ENCODE measurements around the gene ATF6. TPM values are rescaled to one million over a fixed set of nuclear protein-coding genes. Genes with fewer than 3 reads are reported as not detected.

ATF6 gene
- total and polyA plus RNA-seq, 2 of the 4 experiments (the other 2 are of a cell fraction), result 12.2 to 17.6 TPM

- no peak for ATAC-seq (ENCODE audit: low read depth)
- no peak overlapping the region for H3K56ac ChIP-seq (ENCODE audit: extremely low read depth, insufficient read depth, low read length)
- no peaks in the 10 kb centered on the region for H3K79me1 ChIP-seq (ENCODE audit: low read depth in 1 of 2, low read length in 2 of 2)
- POLR2A ChIA-PET (ENCODE audit: unreplicated experiment), result no interaction called here
- dilution Hi-C loops (cut with HindIII; ENCODE audit: low sequenced_read_pairs, unreplicated experiment) (no loop called here), intact Hi-C loops (cut with micrococcal nuclease) (no loop called here), in situ Hi-C loops (cut with MboI; ENCODE audit: low sequenced_read_pairs) (no loop called here)
- H3K23ac ChIP-seq (ENCODE audit: low read depth, low read length), result no peak overlapping the region
- no peak overlapping the region for H3K14ac ChIP-seq (replicated peaks; ENCODE audit: low read depth, low read length)
- CTCF ChIA-PET, result no interaction called here
- H3K9me3 ChIP-seq (ENCODE audit: control insufficient read depth, insufficient read depth, low read length), result no peaks in the 10 kb centered on the region
- no peak overlapping the region for H2BK15ac ChIP-seq (ENCODE audit: low read depth, low read length)
- DNase-seq, result no peak
- no peak overlapping the region for H4K8ac ChIP-seq (ENCODE audit: low read depth in 2 of 2, low read length in 2 of 2)
- no peak overlapping the region for H3K27ac ChIP-seq (ENCODE audit: insufficient read depth, low read length)
- H2AFZ ChIP-seq (replicated peaks; ENCODE audit: low read length, poor library complexity), result no peak overlapping the region
- H3K18ac ChIP-seq (ENCODE audit: low read depth, low read length), result no peak overlapping the region
- no peaks in the 10 kb centered on the region for H3K36me3 ChIP-seq (ENCODE audit: control insufficient read depth, insufficient read depth, low read length)
- no TSS peak for BruUV-seq (replicated peaks)
- H3K27me3 ChIP-seq (ENCODE audit: control insufficient read depth, insufficient read depth, low read length), result no peaks in the 10 kb centered on the region
- no peak overlapping the region for H3K4me3 ChIP-seq (ENCODE audit: insufficient read depth, low read depth, low read length)
- no peak overlapping the region for H3K4ac ChIP-seq (ENCODE audit: low read depth, low read length)
- H4K91ac ChIP-seq (ENCODE audit: insufficient read depth, low read depth, low read length), result no peak overlapping the region
- no peak overlapping the region for H2BK120ac ChIP-seq (ENCODE audit: low read depth, low read length)
- H3K9me1 ChIP-seq (ENCODE audit: insufficient read depth, low read length), result peaks cover 6% of the 10 kb centered on the region; the same call in 1 of the 2 replicates
- TF ChIP-seq MXI1 (IDR thresholded peaks at IDR 0.05; ENCODE audit: borderline replicate concordance, low read depth, low read length), result no peak
- TF ChIP-seq CEBPB (IDR thresholded peaks at IDR 0.05; ENCODE audit: low read depth, low read length), result no peak
- TF ChIP-seq FOS (IDR thresholded peaks at IDR 0.05; ENCODE audit: low read depth, low read length), result no peak
- TF ChIP-seq, protein P1, sequence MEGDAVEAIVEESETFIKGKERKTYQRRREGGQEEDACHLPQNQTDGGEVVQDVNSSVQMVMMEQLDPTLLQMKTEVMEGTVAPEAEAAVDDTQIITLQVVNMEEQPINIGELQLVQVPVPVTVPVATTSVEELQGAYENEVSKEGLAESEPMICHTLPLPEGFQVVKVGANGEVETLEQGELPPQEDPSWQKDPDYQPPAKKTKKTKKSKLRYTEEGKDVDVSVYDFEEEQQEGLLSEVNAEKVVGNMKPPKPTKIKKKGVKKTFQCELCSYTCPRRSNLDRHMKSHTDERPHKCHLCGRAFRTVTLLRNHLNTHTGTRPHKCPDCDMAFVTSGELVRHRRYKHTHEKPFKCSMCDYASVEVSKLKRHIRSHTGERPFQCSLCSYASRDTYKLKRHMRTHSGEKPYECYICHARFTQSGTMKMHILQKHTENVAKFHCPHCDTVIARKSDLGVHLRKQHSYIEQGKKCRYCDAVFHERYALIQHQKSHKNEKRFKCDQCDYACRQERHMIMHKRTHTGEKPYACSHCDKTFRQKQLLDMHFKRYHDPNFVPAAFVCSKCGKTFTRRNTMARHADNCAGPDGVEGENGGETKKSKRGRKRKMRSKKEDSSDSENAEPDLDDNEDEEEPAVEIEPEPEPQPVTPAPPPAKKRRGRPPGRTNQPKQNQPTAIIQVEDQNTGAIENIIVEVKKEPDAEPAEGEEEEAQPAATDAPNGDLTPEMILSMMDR (conservative IDR thresholded peaks at IDR 0.05; ENCODE audit: low read depth, low read length), result no peak
- TF ChIP-seq MAFK (IDR thresholded peaks at IDR 0.05; ENCODE audit: low read depth, low read length), result no peak
- no peak for TF ChIP-seq MAZ (IDR thresholded peaks at IDR 0.05; ENCODE audit: borderline replicate concordance, low read depth, low read length)
- TF ChIP-seq, protein P2, sequence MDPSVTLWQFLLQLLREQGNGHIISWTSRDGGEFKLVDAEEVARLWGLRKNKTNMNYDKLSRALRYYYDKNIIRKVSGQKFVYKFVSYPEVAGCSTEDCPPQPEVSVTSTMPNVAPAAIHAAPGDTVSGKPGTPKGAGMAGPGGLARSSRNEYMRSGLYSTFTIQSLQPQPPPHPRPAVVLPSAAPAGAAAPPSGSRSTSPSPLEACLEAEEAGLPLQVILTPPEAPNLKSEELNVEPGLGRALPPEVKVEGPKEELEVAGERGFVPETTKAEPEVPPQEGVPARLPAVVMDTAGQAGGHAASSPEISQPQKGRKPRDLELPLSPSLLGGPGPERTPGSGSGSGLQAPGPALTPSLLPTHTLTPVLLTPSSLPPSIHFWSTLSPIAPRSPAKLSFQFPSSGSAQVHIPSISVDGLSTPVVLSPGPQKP (IDR thresholded peaks at IDR 0.05; ENCODE audit: borderline replicate concordance, low read depth, low read length), result no peak
- no peak for TF ChIP-seq POLR2A (IDR thresholded peaks at IDR 0.05; ENCODE audit: low read depth, low read length)
- no peak for TF ChIP-seq CHD1 (IDR thresholded peaks at IDR 0.05; ENCODE audit: low read depth, low read length)
- TF ChIP-seq RCOR1 (IDR thresholded peaks at IDR 0.05; ENCODE audit: insufficient replicate concordance, low read length), result no peak
- no peak for TF ChIP-seq RAD21 (IDR thresholded peaks at IDR 0.05; ENCODE audit: low read length)
- TF ChIP-seq, protein P3, sequence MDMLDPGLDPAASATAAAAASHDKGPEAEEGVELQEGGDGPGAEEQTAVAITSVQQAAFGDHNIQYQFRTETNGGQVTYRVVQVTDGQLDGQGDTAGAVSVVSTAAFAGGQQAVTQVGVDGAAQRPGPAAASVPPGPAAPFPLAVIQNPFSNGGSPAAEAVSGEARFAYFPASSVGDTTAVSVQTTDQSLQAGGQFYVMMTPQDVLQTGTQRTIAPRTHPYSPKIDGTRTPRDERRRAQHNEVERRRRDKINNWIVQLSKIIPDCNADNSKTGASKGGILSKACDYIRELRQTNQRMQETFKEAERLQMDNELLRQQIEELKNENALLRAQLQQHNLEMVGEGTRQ (IDR thresholded peaks at IDR 0.05; ENCODE audit: low read depth, low read length), result no peak
- no peak for TF ChIP-seq BHLHE40 (IDR thresholded peaks at IDR 0.05; ENCODE audit: low read depth, low read length)
- no peak for TF ChIP-seq RFX5 (IDR thresholded peaks at IDR 0.05; ENCODE audit: low read depth, low read length)
- no peak for TF ChIP-seq NFE2L2 (IDR thresholded peaks at IDR 0.05; ENCODE audit: low read depth, low read length)
- TF ChIP-seq SMC3 (IDR thresholded peaks at IDR 0.05; ENCODE audit: low read depth, low read length), result no peak
- H2AK5ac ChIP-seq (ENCODE audit: low read depth, low read length), result no peak overlapping the region
- no peak overlapping the region for H3K9ac ChIP-seq (ENCODE audit: low read depth, low read length)
- H3K4me1 ChIP-seq (ENCODE audit: control insufficient read depth, insufficient read depth, low read length), result no peaks in the 10 kb centered on the region
- H2BK20ac ChIP-seq (ENCODE audit: low read depth, low read length), result no peak overlapping the region
- no peaks in the 10 kb centered on the region for H4K20me1 ChIP-seq (ENCODE audit: insufficient read depth, low read length)
- H2BK5ac ChIP-seq (ENCODE audit: low read depth, low read length, poor library complexity, severe bottlenecking), result no peak overlapping the region
- no peak overlapping the region for H3K4me2 ChIP-seq (ENCODE audit: low read depth, low read length)
- no peak overlapping the region for H4K5ac ChIP-seq (ENCODE audit: low read depth, low read length)
- WGBS, 2 experiments (ENCODE audit: extremely low coverage in 2 of 2, insufficient read length in 1 of 2), result no CpG with 5 or more reads among the region's 2 CpGs
- no peak overlapping the region for H2AK9ac ChIP-seq (replicated peaks; ENCODE audit: low read depth, low read length, poor library complexity)
These were observed 178.3 kb downstream of the ATF6 start for GRCh38 chr1:161944381-161944780.
